SH-SY5Y (cell line): ENCODE measurements around the gene PLA2G6.

ENCODE experiments used
- GATA2 ChIP-seq: IDR thresholded peaks from 2 replicates; pipeline ENCODE4 v1.6.1; 2011; ENCODE audit warnings: mild to moderate bottlenecking, low read depth, low read length
- GATA3 ChIP-seq: IDR thresholded peaks from 2 replicates; pipeline ENCODE4 v1.6.1; 2011; ENCODE audit warnings: low read depth, mild to moderate bottlenecking, low read length, moderate library complexity

DNA sequence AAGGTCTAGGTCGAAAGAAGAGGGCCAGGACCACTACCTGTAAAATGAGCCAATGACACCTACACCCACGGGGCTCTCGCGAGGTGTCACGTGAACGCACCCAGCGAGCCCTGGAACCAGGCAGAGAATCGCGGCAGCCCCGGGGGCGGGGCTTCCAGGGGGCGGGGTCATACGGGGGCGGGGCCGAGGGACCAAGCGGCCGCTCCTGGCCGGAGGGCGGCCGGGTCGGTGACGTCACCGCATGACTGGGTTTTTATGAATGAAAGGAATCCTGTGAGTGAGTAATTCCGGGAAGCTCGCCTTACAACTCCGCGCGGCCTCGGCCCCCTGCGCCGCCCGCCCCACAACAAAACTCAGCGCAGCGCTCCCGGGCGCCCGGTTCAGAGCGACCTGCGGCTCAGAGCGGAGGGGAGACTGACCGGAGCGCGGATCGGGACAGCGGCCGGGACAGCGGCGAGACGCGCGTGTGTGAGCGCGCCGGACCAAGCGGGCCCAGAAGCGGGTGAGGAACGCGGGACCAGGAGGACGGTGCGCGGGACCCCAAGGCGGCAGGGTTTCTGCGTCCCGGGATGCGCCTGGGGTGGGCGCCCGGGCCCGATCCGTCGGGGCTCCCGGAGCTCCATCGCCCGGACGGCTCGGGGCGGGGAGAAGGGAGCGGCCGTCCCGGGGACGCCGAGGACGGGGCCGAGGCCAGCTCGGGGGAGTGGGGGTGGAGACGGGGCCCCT, 20.2 kb upstream of the PLA2G6 start, which contains the start of gene MAFF:
- no peak for TF ChIP-seq GATA2
- no peak for TF ChIP-seq GATA3
